ENCODE data around the gene VPS25. TPM values are rescaled to one million over a fixed set of nuclear protein-coding genes. Genes with fewer than 3 reads are reported as not detected.
A peak's percentile ranks its signal among the peaks of the same experiment; 100 is the strongest.

VPS25 gene
- total and polyA plus RNA-seq, 9 of the 15 experiments (the other 6 are each of a cell fraction or from before 2014, with no cell fraction given): 123 to 352 (median 180) TPM

- TF ChIP-seq, protein P1, sequence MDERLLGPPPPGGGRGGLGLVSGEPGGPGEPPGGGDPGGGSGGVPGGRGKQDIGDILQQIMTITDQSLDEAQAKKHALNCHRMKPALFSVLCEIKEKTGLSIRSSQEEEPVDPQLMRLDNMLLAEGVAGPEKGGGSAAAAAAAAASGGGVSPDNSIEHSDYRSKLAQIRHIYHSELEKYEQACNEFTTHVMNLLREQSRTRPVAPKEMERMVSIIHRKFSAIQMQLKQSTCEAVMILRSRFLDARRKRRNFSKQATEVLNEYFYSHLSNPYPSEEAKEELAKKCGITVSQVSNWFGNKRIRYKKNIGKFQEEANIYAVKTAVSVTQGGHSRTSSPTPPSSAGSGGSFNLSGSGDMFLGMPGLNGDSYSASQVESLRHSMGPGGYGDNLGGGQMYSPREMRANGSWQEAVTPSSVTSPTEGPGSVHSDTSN (CRISPR knock-in tag; IDR thresholded peaks at IDR 0.05; ENCODE audit: low read depth): no peak
- TF ChIP-seq, protein P1 (tag; conservative IDR thresholded peaks at IDR 0.05; ENCODE audit: low read depth): 0 out of 2 replicates have a peak, but pooled peaks have one; percentile 15
- peak; percentile 28; the same call in 1 of the 2 replicates for TF ChIP-seq ZFX (CRISPR knock-in tag; IDR thresholded peaks at IDR 0.05)
- TF ChIP-seq POLR2A (conservative IDR thresholded peaks at IDR 0.05): no peak
- no peak for TF ChIP-seq E2F3 (CRISPR knock-in tag; IDR thresholded peaks at IDR 0.05)
- TF ChIP-seq TARDBP (IDR thresholded peaks at IDR 0.05): no peak
- TF ChIP-seq GTF2E2 (tag; IDR thresholded peaks at IDR 0.05): 0 out of 2 replicates have a peak, but pooled peaks have one; percentile 62
- TF ChIP-seq, protein P2, sequence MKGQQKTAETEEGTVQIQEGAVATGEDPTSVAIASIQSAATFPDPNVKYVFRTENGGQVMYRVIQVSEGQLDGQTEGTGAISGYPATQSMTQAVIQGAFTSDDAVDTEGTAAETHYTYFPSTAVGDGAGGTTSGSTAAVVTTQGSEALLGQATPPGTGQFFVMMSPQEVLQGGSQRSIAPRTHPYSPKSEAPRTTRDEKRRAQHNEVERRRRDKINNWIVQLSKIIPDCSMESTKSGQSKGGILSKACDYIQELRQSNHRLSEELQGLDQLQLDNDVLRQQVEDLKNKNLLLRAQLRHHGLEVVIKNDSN (CRISPR knock-in tag; IDR thresholded peaks at IDR 0.05): peak; percentile 64
- 0 out of 2 replicates have a peak, but pooled peaks have one; percentile 3 for TF ChIP-seq FOXP1 (CRISPR knock-in tag; IDR thresholded peaks at IDR 0.05)
- TF ChIP-seq GTF2A2 (tag; IDR thresholded peaks at IDR 0.05): no peak
- TF ChIP-seq ARID1B (IDR thresholded peaks at IDR 0.05): peak; percentile 81
- TF ChIP-seq MXI1 (IDR thresholded peaks at IDR 0.05; ENCODE audit: low read depth, low read length): no peak
- peak in 1 of 2 experiments; percentile 69; a peak in 2 of 4 replicates for TF ChIP-seq ETV6 (IDR thresholded peaks at IDR 0.05; ENCODE audit: borderline replicate concordance in 1 of 2, low read depth in 2 of 2, low read length in 1 of 2)
- TF ChIP-seq ETV6 (CRISPR knock-in tag; IDR thresholded peaks at IDR 0.05; ENCODE audit: borderline replicate concordance): no peak
- TF ChIP-seq, protein P3, sequence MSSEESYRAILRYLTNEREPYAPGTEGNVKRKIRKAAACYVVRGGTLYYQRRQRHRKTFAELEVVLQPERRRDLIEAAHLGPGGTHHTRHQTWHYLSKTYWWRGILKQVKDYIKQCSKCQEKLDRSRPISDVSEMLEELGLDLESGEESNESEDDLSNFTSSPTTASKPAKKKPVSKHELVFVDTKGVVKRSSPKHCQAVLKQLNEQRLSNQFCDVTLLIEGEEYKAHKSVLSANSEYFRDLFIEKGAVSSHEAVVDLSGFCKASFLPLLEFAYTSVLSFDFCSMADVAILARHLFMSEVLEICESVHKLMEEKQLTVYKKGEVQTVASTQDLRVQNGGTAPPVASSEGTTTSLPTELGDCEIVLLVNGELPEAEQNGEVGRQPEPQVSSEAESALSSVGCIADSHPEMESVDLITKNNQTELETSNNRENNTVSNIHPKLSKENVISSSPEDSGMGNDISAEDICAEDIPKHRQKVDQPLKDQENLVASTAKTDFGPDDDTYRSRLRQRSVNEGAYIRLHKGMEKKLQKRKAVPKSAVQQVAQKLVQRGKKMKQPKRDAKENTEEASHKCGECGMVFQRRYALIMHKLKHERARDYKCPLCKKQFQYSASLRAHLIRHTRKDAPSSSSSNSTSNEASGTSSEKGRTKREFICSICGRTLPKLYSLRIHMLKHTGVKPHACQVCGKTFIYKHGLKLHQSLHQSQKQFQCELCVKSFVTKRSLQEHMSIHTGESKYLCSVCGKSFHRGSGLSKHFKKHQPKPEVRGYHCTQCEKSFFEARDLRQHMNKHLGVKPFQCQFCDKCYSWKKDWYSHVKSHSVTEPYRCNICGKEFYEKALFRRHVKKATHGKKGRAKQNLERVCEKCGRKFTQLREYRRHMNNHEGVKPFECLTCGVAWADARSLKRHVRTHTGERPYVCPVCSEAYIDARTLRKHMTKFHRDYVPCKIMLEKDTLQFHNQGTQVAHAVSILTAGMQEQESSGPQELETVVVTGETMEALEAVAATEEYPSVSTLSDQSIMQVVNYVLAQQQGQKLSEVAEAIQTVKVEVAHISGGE (CRISPR knock-in tag; IDR thresholded peaks at IDR 0.05): peak in 1 of 3 experiments; percentile 89; a peak in 2 of 6 replicates
- no peak for TF ChIP-seq CREBBP (IDR thresholded peaks at IDR 0.05; ENCODE audit: low read depth, low read length)
- TF ChIP-seq ZEB2 (IDR thresholded peaks at IDR 0.05): no peak
- TF ChIP-seq ZNF436 (CRISPR knock-in tag; IDR thresholded peaks at IDR 0.05): no peak
- peak; percentile 83 for TF ChIP-seq EP300 (IDR thresholded peaks at IDR 0.05; ENCODE audit: low read length)
- 0 out of 4 replicates have a peak, but pooled peaks of 1 of the 2 experiments have one; percentile 47 for TF ChIP-seq HDAC1 (IDR thresholded peaks at IDR 0.05)
- TF ChIP-seq BHLHE40 (IDR thresholded peaks at IDR 0.05; ENCODE audit: low read length): peak; percentile 76; the same call in 1 of the 2 replicates
- TF ChIP-seq MTA1 (IDR thresholded peaks at IDR 0.05; ENCODE audit: borderline replicate concordance): peak; percentile 48; the same call in 1 of the 2 replicates
- peak; percentile 39; the same call in 1 of the 2 replicates for TF ChIP-seq GABPB1 (CRISPR knock-in tag; IDR thresholded peaks at IDR 0.05)
- TF ChIP-seq PURB (CRISPR knock-in tag; IDR thresholded peaks at IDR 0.05; ENCODE audit: low read depth): no peak
Observed at GRCh38 chr17:42775534-42776098, 2.4 kb downstream of the VPS25 start (continued).
